Measurements from ENCODE around the gene CSH2. TPM values are rescaled to one million over a fixed set of nuclear protein-coding genes. Genes with fewer than 3 reads are reported as not detected.

CSH2 gene
- total RNA-seq, 1 experiment from 2014 or later = not detected

DNA sequence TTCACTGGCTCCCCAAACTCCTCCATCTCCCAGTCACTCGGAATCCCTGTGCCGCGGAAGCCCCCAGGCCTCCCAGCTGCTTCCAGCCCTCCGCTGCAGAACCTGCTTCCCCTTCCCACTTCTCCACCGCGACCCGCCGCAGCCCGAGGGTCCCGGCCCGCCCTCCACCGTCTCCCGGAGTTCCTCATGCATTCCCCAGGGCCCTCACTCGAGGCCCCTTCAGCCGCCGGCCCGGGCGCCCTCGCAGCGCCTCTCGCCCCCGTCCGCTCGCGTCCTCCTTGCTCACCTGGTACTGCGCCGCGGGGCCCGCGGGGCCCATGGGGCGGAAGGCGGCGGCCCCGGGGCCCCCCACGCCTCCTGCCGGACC lies 31.3 kb downstream of the CSH2 start:
- Mint-ChIP-seq H3K27me3 (ENCODE audit: low read depth) (peaks cover 19% of the 10 kb centered on the region), H3K4me1 (peaks cover 22 to 40% of the 10 kb centered on the region in 2 experiments), H3K9me3 (no peaks in the 10 kb centered on the region), H3K4me3 (peak overlapping the region; percentile 96), H3K36me3 (ENCODE audit: insufficient read depth in 1 of 3, low read depth in 3 of 3) (peaks cover under 1 to 8% (median 1%) of the 10 kb centered on the region in 3 experiments; a peak in 5 of 7 replicates), H3K27ac (peak overlapping the region; percentile 87 to 96 (median 96))
- no peak overlapping the region for H3T11ph ChIP-seq (ENCODE audit: low read length)
- no peaks in the 10 kb centered on the region for H4K20me1 ChIP-seq (ENCODE audit: control insufficient read depth, insufficient read depth, insufficient read length)
- TF ChIP-seq, protein P1, sequence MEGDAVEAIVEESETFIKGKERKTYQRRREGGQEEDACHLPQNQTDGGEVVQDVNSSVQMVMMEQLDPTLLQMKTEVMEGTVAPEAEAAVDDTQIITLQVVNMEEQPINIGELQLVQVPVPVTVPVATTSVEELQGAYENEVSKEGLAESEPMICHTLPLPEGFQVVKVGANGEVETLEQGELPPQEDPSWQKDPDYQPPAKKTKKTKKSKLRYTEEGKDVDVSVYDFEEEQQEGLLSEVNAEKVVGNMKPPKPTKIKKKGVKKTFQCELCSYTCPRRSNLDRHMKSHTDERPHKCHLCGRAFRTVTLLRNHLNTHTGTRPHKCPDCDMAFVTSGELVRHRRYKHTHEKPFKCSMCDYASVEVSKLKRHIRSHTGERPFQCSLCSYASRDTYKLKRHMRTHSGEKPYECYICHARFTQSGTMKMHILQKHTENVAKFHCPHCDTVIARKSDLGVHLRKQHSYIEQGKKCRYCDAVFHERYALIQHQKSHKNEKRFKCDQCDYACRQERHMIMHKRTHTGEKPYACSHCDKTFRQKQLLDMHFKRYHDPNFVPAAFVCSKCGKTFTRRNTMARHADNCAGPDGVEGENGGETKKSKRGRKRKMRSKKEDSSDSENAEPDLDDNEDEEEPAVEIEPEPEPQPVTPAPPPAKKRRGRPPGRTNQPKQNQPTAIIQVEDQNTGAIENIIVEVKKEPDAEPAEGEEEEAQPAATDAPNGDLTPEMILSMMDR (conservative IDR thresholded peaks at IDR 0.05) = no peak
- H3K9ac ChIP-seq (ENCODE audit: extremely low read depth, insufficient read length, low read length) = peak overlapping the region; percentile 48
- no peak overlapping the region for H2BK15ac ChIP-seq (ENCODE audit: low read depth, low read length)
- H2BK120ac ChIP-seq (ENCODE audit: low read depth, low read length, poor library complexity, severe bottlenecking) = no peak overlapping the region
- peak overlapping the region; percentile 70 for H3K14ac ChIP-seq (ENCODE audit: insufficient read depth, low read length)
- no peak overlapping the region for H3K56ac ChIP-seq (ENCODE audit: insufficient read length, low read depth, low read length)
- H3K4me2 ChIP-seq (ENCODE audit: insufficient read depth, insufficient read length, low read length) = peak overlapping the region; percentile 64
- H2BK12ac ChIP-seq (ENCODE audit: insufficient read length, low read depth, low read length) = no peak overlapping the region
- WGBS (ENCODE audit: extremely low coverage, insufficient read length, low lambda C conversion rate) = no CpG with 5 or more reads among the region's 36 CpGs
- H2AFZ ChIP-seq (ENCODE audit: low read length) = no peak overlapping the region
- no peaks in the 10 kb centered on the region; the same call in 1 of the 2 replicates for H3K27me3 ChIP-seq (ENCODE audit: insufficient read depth, low read length)
- no peak overlapping the region for H3K27ac ChIP-seq (ENCODE audit: insufficient read length, low read depth, low read length)
- H3K9me3 ChIP-seq (ENCODE audit: control insufficient read depth, low read depth, low read length) = no peaks in the 10 kb centered on the region
- no peak overlapping the region for H2AK5ac ChIP-seq (ENCODE audit: insufficient read length, low read length)
- H2BK5ac ChIP-seq (ENCODE audit: insufficient read length, low read length) = no peak overlapping the region
- H3K18ac ChIP-seq (ENCODE audit: insufficient read length, low read depth, low read length) = no peak overlapping the region
- no peak for DNase-seq
- no peak overlapping the region for H2BK20ac ChIP-seq (ENCODE audit: low read depth, low read length, poor library complexity, severe bottlenecking)
- H3K4ac ChIP-seq (ENCODE audit: low read depth, low read length) = no peak overlapping the region
- H4K8ac ChIP-seq (replicated peaks; ENCODE audit: insufficient read length, low read depth, low read length) = no peak overlapping the region
- H4K91ac ChIP-seq (ENCODE audit: insufficient read length, low read depth, low read length) = no peak overlapping the region
- H3K23me2 ChIP-seq (ENCODE audit: insufficient read length, low read depth, low read length, poor library complexity, severe bottlenecking) = peaks cover 10% of the 10 kb centered on the region
- no peak overlapping the region for H4K5ac ChIP-seq (ENCODE audit: insufficient read length, low read depth, low read length)
- peaks cover 3% of the 10 kb centered on the region; the same call in 1 of the 2 replicates for H3K79me2 ChIP-seq (ENCODE audit: insufficient read depth, low read length)
- no peak overlapping the region for H3K23ac ChIP-seq (ENCODE audit: insufficient read length, low read depth, low read length)
- peaks cover 3% of the 10 kb centered on the region for H3K79me1 ChIP-seq (ENCODE audit: insufficient read depth, low read depth, low read length, poor library complexity, severe bottlenecking)
- no peaks in the 10 kb centered on the region; the same call in 1 of the 2 replicates for H3K4me1 ChIP-seq (ENCODE audit: insufficient read depth, low read length)

Measured in H9 (cell line).